Skin epidermis (tissue), 12 donors: Measurements from ENCODE around the gene RPTOR.
A peak's percentile ranks its signal among the peaks of the same experiment; 100 is the strongest.

Source experiments
- H3K27ac ChIP-seq, 21 experiments: fragments of 200-600 bp; sonication (generic) in 11 of 21; one replicate each; pipeline ENCODE4 v1.5.0; 2020; ENCODE audit warnings: mild to moderate bottlenecking in 3 of 21, inconsistent platforms in 2 of 21, moderate library complexity in 2 of 21
- H3K4me3 ChIP-seq, 7 experiments: fragments of 200-600 bp; sonication (generic) in 2 of 7; one replicate each; pipeline ENCODE4 v1.5.0; 2020; ENCODE audit warnings: inconsistent platforms in 2 of 7, mild to moderate bottlenecking in 2 of 7, moderate library complexity in 1 of 7

The RPTOR gene

DNA sequence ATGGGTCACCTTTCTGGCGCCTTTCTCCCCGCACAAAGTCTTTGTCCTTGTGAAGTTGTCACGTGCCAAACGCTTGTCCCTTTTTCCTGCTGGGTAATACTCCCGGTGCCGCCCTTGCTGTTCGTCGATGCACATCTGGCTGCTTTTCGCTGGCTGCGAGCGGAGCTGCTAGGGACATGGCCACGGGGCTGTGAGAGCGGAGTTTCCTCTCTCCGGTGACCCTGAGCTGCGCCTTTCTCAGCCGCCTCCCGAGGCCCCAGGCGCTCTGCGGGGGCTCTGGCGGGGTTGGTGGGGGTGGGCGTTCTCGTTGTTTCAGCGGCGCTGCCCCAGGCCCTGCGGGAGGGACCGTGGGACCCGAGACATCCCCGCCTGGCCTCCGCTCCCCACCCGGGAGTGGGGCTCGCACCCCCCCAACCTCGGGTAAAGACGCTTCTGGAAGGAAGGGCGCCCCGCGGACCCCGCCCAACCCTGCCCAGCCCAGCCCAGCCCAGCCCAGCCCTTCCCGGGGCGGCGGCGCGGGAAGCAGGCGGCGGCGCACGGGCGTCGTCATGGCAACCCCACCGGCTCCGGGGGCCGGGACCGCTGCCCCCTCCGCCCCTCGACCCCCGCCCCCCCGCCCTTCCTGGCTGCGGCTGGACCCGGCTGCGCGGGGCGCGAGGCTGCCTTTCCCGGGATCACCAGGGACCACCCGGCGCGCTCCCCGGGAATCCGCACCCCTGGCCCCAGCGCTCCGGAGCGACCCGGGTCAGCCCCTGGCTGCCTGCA is 459.3 kb downstream of the RPTOR start:
- Histone ChIP-seq H3K4me3 (peak overlapping the region in 4 of 7 experiments; percentile 2 to 20 (median 12)), H3K27ac (no peak overlapping the region)

DNA sequence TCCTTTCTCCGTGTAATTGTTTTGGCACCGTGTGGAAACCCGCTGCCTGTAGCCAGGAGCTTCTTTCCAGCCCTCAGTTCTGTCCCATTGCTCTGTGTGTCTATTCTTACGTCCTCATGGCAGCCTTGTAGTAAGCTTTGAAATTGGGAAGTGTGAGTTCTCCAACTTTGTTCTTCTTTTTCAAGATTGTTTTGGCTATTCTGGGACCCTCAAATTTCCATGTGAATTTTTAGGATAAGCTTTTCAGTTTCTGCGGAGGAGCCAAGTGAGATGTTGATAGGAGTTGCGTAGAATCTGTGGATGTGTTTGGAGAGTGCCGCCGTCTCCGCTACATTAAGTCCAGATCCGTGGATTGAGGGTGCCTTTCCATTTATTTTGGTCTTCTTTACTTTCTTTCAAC is 462.3 kb downstream of the RPTOR start:
- Histone ChIP-seq H3K4me3 (no peak overlapping the region), H3K27ac (no peak overlapping the region)

DNA sequence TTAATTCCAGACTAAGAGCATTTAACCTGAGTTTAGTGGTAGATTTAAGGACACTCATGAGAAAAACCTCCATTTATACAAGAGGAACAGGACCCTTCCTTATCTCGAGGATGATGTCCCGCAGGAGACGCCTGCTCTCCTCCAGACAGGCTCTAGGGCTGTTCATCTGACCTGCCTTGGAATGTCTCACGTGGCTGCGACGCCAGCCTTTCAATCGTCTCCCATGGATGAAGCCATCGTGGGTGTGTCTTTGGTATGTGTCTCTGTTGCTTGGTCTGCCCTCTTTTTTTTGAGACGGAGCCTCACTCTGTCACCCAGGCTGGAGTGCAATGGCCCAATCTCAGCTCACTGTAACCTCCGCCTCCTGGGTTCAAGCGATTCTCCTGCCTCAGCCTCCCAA is 463.5 kb downstream of the RPTOR start:
- H3K27ac ChIP-seq, result no peak overlapping the region
- H3K4me3 ChIP-seq, result no peak overlapping the region

DNA sequence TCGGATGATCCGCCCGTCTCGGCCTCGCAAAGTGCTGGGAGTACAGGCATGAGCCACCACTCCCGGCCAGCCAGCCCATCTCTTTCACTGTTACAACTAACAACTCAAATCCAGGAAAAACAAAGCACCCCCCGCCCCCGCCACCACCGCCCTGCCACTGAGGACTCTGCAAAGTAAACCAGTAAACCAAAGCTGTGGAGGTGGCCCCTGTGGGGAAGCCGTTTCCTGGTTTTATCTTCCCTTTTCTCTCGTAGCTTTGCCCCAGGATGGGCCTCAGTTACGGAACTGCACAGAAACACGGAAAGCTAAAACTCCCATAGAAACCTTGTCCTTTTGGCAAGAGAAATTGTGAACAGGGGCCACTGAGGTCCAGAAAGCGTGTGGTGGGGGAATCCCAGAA is 464.5 kb downstream of the RPTOR start:
- Histone ChIP-seq H3K27ac (peak overlapping the region in 2 of 21 experiments; percentile 21 to 24), H3K4me3 (no peak overlapping the region)

DNA sequence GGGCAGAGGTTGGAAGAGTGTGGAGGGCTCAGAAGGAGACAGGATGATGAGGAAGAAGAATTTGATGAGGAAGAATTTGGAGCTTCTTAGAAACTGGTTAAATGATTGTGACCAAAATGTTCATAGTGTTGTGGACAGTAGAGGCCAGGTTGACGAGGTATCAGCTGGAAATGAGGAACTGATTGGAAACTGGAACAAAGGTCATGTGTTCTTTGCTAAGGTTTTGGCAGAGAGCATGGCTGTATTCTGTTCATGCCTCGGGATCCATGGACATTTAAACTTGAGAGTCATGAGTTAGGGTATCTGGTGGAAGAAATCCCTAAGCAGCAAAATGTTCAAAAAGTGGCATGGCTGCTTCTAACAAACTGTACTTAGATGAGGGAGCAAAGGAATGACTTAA is 466.3 kb downstream of the RPTOR start:
- Histone ChIP-seq H3K27ac (no peak overlapping the region), H3K4me3 (no peak overlapping the region)

DNA sequence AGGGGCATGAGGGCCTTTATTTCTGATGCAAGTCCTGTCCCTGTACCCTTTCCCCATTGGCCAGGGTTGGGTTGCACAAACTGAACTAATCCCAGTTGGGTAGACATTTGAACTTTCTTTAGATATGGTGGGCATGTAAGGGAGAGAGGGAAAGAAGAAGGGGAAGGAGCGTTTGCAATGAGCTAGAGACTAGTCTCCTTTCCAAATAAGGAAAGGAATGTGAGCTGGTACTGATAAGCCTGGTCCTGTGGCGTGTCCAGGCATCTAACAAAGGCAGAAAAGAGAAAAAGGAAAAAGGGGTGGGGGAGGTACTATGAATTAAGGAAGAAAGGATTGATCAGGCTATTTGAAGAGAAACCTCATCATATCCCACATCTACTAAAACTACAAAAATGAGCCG is 467.3 kb downstream of the RPTOR start:
- H3K27ac ChIP-seq, result no peak overlapping the region
- no peak overlapping the region for H3K4me3 ChIP-seq

DNA sequence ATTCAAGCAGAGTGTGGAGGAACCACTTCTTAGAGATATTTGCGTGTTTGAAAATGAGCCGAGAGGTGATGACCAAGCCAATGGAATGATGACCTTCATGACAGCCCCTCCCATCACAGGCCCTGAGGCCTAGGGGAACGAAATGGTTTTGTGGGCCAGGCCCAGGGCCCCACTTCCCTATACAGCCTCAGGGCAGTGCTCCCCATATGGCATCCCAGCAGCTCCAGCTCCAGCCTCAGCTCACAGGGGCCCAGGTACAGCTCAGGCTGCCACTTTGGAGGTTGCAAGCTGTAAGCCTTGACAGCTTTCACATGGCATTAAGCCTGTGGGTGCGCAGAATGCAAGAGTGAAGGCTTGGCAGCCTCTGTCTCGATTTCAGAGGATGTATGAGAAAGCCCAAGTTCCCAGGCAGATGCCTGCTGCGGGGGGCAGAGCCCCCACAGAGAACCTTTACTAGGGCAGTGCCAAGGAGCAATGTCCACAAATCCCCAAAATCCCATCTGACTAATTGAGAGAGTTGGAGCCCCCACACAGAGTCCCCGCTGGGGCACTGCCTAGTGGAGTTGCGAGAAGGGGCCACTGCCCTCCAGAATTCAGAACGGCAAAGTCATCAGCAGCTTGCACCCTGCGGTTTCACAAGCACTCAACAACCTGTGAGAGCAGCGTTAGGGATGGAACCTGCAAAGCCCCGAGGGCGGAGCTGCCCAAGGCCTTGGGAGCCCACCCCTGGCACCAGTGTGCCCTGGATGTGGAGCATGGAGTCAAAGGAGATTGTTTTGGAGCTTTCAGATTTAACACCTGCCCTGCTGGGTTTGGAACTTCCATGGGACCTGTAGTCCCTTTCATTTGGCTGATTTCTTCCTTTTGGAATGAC is 468.2 kb downstream of the RPTOR start:
- H3K27ac ChIP-seq, result no peak overlapping the region
- H3K4me3 ChIP-seq, result no peak overlapping the region

DNA sequence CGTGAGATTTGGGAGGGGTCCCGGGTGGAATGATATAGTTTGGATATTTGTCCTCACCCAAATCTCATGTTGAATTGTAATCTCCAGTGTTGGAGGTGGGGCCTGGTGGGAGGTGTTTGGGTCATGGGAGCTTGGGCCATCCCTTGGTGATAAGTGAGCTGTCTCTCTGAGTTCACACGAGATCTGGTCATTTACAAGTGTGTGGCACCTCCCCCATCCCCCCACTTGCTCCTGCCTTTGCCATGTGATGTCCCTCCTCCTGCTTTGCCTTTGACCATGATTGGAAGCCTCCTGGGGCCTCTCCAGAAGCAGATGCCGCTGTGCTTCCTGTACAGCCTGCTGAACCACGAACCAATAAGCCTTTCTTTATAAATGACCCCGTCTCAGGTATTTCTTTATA is 469.0 kb downstream of the RPTOR start:
- Histone ChIP-seq H3K27ac (no peak overlapping the region), H3K4me3 (no peak overlapping the region)

DNA sequence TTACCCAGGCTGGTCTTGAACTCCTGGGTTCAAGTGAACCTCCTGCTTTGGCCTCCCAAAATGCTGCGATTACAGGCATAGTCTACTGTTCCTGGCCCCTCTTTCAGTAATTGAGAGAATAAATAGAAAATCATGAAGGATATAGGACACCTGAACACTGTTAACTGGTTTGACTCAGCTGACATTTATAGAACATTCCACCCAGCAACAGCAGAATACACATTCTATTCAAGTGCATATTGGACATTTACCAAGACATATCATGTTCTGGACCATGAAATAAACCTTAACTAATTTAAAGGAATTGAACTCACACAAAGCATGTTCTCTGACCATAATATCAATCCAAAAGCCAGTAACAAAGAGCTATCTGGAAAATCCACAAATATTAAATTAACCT is 470.5 kb downstream of the RPTOR start:
- no peak overlapping the region for H3K27ac ChIP-seq
- no peak overlapping the region for H3K4me3 ChIP-seq
